ENCODE results near the gene TMEM44.

TMEM44 gene

DNA sequence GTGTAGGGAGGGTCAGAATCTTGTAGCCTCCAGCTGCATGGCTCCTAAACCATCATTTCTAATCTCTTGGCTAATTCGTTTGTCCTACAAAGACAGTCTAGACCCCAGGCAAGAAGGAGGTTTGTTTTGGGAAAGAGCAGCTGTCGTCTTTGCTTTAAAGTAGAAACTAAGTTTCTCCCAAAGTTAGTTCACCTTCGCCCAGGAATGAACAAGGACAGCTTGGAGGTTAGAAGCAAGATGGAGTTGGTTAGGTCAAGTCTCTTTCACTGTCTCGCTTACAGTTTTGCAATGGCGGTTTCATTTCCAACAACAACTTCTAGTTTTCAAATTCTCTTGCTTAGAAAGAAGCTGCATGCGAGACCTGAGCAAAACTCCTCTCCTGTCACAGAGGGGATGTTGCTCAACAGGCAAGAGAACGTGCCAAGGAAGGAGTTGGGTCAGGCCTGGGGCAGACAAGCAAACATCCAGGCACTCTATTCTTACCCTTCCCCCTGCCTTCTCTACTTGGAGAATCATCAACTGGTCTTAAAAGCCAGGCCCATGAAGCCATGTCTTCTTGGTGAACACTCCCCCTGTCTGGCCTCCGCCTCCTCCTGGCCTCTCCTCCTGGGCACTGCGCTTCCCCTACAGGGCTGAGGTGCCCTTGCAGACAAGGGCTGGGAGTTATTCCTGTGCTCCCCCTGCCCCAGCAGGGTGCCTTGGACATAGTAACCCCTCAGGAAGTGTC is 57.6 kb downstream of the TMEM44 start:
- DNase-seq, result no peak

DNA sequence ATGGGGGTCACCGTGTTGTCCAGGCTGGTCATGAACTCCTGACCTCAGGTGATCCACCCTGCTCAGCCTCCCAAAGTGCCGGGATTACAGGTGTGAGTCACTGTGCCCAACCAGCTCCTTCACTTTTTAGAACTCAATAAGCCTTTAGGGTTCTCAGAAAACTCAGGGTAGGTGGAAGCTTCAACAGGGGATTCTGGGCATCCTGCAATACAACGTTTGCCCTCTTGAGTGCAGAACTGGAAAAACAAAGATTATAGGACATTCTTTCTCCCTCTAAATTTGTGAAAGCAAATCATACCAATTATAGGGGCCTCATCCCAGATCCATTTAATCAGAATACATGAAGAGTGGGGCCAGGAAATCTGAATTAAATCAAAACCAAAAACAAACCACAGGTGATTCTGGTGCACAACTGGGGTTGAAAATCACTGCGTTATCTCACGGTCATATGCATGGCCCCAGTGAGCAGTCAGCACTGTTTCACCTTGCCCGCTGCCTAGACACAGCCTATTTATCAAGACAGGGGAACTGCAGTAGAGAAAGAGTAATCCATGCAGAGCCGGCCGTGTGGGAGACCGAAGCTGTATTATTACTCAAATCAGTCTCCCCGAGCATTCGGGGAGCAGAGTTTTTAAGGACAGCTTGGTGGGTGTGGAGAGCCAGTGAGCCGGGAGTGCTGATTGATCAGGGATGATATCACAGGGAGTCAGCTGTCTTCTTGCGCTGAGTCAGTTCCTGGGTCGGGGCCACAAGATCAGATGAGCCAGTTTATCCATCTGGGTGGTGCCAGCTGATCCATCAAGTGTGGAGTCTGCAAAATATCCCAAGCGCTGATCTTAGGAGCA is 58.4 kb downstream of the TMEM44 start:
- DNase-seq, result no peak

DNA sequence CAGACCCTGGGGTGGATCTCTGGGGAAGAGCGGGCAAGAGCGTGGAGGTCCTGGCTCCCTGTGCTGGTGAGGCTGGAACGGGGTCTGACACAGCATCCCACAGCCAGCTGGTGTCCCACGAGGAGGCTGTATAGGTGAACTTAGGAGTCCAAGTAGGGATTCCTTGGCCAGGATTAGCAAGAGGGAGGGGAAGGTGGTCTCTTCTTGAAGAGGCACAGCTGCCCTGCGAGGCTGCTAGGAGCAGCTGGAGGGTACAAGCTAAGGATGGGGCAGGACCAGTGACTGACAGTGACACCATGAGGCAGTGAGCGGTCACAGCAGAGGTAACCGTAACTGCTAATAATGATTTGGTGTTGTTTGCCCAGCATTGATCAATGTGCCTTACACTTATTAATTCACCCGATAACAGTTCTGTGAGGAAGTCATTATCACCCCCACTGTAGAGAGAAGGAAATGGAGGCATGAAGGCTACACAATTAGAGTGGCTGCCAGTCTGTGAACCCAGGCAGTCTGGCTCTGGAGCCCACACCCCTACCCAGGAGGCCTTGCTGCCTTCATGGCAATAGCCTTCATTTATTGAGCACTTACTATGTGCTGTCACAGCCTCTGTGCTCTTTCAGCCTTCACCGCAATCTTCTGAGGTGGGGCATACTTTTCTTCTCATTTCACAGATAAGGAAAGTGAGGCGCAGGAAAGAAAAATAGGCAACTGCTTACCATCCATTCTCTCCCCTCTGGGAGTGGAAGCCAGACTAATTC is 59.4 kb downstream of the TMEM44 start:
- peak; percentile 50 for DNase-seq

DNA sequence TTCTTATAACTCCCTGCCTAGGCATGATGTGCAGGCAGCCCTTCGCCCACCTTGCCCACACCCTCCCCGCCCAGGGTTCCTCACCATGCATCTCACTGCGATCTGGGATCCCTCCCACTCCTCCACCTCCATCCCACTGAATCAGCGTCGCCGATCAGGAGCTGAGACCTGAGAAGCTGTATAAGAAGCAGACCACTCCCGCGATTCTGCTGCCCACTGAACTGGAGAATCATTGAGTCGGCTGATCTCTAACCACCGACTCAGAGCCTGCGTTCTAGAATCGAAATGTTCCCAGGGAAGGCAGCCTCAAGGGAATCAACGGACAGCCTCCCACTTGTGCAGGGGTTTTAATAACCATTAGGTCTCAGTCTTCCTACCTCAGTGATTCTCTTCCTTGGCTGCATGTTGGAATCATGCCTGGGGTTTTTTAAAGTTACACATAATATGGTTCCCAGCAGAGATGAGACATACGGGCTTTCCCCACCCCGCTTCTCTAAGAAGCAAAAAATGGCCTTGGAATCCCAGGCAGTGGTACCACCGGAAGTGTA is 60.2 kb downstream of the TMEM44 start:
- no peak for DNase-seq

DNA sequence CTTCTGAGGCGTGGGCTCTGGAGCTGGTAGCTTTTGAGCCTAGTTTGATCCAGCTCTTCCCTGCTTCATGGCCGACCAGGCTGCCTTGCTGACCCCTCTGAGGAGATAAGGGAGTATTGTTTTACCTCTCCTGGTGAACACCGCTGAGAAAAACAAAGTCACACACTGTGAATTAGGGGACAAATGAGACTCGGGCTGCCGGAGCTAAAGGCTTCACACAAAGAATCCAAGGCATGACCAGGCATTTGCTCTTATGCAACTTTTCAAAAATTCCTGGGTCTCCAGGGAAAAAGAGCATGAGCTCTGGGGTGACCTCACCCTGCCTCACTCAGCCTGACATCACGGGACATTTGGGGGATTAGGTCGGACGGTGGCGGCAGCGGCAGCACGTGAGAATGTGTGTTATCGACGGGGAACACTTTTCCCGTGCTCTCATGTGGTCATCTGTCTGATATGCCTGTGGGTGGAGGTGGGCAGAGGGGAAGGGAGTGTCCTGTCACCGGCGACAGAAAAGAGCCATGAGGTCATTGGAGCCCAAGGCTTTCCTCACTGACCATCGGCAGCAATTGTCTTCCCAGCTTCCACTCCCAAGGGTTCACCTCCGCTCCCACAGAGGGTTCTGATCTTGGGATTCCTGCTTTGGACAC is 61.0 kb downstream of the TMEM44 start:
- DNase-seq, result no peak

DNA sequence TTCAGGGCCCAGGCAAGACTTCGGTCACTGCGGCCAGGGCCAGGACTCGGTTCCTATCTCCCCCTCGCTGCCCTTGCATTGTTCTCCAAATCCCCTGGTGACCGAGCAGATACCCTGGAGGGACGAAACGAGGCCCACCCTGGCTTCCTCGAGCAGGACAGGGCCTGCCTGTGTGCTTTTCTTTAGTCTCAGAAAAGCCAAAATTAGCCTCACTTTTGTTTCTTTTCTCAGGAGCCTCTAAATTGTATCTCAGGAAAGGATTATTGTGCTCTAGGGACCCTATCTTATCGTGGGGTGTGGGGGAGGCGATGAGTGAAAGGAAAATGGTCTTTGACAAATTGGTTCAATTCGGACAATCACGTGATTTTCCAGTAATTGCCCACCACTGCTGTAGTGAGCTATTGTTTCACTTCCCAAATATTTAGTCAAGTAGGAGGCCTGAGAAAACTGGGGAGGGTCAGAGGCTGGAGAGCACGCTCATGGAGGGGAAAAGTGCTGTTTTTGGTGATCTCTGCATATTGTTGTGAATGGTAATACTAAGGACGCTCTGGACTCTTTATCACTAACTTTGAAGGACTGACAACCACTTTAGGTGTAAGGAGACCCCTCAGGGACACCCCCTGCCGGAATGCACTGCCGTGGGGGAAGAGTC is 61.6 kb downstream of the TMEM44 start:
- no peak for DNase-seq

DNA sequence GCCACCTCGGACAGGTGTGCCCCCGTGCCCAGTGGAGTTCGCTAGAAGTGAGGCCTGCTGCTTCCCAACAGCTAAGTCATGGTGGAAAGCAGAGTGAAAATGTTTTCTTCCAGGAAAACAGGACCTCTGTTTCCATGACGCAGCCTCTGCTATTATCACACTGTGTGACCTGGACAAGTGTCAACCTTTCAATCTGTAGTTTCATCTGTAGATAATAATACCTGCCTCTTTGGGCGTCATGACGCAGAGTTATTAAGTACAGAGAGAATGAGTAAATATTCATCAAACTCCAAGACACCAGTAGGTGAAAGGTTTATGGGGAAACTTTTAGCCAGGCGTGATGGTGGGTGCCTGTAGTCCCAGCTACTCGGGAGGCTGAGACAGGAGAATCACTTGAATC is 62.3 kb downstream of the TMEM44 start:
- DNase-seq, result no peak

DNA sequence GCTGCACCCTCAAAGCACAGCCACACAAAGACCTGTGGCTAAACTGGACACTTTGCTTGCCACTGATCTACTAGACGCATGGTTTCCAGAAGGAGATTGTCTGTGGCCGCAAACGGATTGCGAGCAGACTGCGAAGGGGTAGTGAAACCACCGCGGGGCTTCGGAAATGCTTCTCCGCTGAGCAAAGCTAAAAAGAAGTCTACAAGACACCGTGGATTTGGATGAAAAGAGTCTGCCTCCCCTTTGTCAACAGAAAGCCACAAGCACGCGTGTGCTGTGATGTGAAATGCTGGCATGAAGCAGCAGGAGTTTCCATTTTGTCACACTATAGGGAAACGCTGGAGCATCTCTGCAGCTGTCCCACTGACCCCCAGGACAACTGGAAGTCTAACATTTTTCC is 63.0 kb downstream of the TMEM44 start:
- no peak for DNase-seq

DNA sequence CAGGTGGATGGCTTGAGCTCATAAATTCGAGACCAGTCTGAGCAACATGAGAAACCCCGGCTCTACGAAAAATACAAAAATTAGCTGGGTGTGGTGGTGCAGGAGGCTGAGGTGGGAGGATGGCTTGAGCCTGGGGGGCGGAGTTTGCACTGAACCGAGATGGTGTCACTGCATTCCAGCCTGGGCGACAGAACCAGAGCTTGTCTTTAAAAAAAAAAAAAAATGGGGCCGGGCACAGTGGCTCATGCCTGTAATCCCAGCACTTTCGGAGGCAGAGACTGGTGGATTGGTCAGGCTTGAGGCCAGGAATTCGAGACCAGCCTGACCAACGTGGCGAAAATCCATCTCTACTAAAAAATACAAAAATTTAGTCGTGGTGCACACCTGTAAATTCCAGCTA is 64.0 kb downstream of the TMEM44 start:
- no peak for DNase-seq

DNA sequence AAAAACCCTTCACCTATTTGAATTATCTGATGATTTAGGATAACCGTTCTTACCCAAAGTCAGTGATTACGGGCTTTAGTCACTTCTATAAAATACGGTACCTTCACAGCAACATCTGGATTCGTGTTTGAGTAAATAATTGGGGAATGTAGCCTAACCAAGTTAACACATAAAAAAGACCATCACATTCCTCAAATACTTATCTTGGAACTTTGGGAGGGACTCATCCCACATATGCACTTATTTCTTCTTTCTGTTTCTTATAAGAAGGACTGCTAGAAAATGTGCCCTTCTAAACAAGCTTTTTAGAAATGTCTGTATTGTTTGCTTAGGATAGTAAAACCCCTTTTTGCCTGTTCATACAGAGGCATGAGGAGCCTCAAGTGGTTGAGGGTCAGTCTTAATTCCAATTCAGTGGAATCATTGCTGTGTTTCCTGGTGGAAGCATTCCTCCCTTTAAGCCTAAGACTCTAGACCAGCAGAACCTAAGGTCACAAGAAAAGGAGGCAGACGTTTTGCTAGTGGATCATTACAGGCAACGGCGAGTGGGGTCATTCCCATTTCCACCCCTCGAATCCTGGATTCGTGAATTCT is 67.5 kb downstream of the TMEM44 start:
- no peak for DNase-seq

DNA sequence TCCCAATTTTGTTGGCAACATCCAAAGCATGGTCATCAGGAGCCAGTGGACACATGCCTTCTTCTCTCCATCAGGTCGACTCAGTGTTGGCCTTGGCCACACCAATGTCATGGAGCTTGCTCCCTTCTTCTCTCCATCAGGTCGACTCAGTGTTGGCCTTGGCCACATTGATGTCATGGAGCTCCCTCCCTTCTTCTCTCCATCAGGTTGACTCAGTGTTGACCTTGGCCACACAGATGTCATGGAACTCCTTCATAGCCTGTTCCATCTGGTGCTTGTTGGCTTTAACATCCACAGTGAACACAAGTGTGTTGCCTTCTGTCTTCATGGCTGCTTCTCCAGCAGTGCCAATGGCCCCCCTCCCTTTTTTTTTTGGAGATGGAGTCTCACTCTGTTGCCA is 70.2 kb downstream of the TMEM44 start:
- no peak for DNase-seq

DNA sequence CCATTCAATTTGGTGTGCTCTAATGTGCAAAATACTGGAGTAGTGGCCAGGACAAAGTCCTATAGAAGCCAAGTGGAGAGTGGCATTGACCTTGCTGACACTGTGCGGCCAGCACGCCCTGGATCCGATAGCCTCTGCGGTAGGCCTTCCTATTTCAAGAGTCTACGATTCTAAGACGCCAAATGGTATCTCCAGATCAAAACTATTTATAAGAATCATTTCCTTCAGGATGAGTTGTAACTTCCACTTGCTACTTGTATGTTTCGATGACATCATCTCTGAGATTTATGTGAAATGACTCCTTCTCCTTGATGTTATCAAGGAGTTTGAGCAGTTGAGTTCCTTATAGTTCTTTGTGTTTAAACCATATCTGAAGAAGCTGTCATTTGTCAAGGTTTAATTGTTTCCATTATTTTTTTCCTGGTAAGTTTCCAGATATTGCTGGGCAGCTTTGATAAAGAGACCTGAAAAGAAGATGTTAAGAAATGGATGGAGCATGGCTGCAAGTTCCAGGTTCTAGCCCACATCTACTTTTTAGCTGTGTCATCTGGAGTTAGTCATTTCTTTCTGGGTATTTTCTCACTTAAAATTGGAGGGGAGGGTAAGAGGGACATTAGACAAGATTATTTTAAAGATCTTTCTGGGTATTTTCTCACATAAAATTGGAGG is 71.8 kb downstream of the TMEM44 start:
- no peak for DNase-seq

DNA sequence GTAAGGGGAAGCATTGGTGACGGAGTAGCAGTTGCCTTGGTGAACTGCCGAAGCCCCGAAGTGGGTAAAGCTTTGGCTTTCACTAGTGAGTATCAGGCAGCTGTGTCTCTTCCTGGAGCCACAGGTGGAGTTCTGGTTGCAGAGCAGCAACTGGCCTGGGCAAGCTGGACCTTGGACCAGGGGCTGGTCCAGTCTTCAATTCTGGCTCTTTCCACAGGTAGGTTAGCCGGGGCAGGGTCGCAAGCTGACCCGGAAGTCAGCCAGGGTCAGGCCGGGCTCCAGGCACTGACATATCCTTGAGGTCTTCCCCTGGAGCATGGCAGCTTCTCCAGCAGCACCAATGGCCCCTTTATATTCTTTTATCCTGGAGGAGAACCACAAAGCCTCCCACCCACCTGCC is 73.2 kb downstream of the TMEM44 start:
- DNase-seq, result no peak

DNA sequence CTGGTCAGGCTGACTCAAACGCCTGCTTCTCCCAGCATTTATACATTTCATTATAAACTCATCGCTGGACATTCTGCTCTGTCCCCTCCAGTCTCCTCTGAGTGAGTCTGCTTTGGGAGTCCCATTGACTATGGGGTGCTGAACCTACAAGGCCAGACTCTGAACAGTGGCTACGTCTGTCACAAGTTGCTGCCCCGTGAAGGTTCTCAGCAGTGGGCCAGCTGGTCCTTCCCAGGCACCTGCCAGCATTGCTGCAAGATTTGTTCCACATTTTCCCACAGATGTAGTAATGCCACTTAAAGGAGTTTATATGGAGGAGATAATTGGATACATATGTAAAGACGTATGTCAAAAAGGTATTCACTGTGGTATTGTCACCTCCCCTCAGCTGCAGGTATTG is 73.7 kb downstream of the TMEM44 start:
- no peak for DNase-seq

DNA sequence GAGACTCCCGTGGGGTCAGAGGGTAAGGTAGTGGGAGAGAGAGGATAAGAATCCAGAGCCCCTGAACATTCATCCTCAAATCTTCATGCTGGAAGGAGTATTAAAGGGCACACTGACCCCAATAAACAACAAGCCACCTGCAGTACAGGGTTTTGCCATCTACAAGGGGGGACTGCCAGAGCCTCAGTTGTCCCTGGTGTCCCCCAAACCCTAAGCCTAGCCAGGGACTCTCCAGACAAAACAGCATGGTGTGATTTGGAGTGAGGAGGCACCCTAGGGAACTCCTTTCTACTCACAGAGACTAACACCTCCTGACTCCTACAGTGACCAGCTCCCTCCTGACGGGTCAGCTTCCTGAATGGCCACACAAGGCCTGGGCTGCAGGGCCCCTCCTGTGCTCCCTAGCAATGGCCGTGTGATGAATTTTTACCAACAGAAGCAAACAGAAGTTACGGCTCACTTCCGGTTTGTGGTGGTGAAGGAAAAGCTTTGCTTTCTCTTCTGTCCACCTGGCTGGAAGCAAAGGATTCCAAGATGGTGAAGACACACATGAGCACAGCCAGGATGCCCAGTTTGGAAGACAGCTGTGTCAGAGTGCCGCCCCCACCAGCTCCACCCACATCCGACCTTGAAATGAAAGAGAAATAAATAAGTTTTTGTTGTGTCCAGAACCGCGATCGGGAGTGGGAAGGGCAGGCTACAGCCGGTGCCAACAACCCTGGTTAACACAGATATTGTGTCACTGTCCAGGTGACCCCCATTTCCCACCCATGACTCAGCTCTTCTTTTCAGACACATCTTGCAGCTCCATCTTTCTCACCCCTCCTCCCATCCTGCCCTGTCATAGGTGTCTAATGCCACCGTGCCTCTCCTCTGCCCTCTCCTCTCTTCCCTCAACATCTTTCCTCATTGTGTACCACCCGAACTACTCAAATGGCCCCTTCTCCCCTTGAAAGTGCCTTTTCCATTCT is 76.8 kb downstream of the TMEM44 start:
- DNase-seq, result peak; percentile 3

DNA sequence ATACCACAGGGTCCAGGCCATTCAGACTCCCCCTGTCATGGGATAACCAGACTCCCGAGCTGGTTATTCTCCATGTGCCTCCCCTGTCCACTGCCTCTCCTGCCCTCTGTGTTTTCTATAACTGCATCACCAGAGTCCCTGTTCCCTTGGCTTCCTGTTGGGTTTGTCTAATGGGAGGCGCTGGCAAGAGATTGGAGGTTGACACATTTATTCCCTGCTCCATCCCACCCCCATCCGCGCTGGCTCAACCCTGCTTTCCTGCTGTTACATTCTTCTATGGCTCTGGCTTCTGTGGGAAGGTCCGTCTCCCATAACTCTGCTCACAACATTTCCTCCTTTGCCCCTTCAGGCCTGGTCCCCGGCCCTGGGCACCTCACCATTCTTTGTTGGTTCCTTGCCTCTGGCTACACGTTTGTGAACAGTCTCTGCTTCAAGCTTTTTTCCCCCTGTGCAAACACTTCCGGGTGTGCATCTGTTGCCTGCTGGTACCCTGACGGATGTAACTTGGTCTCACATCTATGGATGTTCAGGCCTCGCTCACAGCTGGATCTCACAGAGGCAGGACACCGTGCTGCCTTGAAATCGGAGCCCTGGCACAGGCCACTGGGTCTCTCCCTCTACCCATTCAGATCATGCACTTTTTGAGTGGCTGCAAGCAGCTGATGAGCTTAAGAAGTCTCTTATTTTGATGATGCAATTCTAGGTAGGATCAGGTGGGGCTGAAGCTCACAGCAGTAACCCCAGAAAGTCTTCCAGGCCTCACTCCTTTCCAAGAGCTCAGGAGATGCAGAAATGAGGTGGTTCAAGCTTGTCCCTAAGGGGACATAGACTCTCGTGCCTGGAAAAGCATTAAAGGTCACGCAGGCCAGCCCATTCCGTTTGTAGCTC is 77.8 kb downstream of the TMEM44 start:
- no peak for DNase-seq

DNA sequence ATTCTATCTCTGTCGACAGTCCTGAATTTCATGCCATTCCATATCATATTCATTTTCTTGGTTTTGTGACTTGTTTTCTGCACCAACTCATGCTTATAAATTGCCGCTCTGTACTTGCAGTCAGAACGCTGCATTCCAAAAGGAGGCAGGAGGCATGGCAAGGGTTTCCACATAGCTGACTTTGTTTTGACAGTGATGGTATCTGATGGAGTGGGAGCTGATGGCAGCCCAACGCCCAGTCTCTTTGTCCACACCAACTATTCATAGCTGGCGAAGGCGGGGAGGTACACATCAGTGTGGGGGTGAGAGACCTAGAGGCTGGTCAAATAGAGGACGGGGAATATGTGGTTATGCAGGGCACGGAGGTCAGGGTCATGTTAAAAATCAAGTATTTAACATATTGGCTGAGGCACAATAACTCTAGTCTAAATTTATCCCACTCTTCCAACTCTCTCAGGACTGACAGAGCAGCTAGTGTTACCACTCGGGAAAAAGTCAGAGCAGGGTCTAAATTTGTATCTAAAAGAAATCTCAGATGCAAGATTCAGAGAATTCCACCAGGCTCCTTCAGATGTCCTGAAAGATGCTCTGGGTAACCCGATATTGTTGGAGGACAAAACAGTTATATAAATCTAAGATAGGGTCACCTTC is 78.6 kb downstream of the TMEM44 start:
- DNase-seq, result no peak

DNA sequence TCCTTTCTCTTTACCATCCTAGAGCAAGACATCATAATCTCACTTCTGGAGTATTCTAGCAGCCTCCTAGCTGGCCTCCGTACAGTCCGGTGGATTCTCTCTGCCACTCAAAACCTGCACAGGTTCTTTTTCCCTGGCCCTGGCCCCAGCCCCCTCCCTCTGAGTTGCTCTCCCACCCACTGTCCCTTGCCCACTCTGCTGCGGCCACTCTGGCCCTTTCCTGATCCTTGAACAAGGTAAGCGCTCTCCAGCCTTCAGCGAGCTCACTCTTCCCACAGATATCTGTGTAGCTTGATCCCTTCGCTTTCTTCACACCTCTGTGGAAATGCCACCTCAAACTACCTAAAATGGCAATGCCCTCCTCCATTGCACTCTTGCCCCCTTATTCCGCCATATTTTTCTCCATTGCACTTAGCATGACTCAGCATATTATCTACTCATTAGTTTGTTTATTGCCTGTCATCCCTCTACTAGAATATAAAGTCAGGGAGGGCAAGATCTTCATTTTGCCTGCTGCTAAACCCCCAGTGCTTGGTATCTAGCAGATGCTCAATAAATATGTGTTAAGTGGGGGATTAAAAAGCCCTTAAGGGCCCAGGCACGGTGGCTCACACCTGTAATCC is 80.8 kb downstream of the TMEM44 start:
- no peak for DNase-seq

Measured in CD4-positive, alpha-beta T cell treated with Interleukin-6 for 4 hours (primary cell).